ENCODE results near the gene SYNM. TPM values are rescaled to one million over a fixed set of nuclear protein-coding genes. Genes with fewer than 3 reads are reported as not detected.
"Not testable (repeated sequence)": the region's sequence is repeated elsewhere in the genome, so short reads cannot be mapped to it uniquely, and the experiment has no call there.

SYNM gene
- total and polyA plus RNA-seq, 2 donors (not counting 1 experiment from before 2014, with no cell fraction given), result 0.04 to 0.27 TPM

GRCh38 chr15:99110581-99111320 lies 5.9 kb downstream of the SYNM start:
- Mint-ChIP-seq H3K4me1 (peaks cover 5% of the 10 kb centered on the region), H3K9me3 (ENCODE audit: insufficient read depth) (no peaks in the 10 kb centered on the region), H3K27ac (no peak overlapping the region), H3K4me3 (no peak overlapping the region), H3K27me3 (peaks cover 29% of the 10 kb centered on the region)
- DNase-seq, result no peak
- no peak overlapping the region for H3K4me3 ChIP-seq (ENCODE audit: control extremely low read depth in 1 of 5, extremely low read depth in 1 of 5, insufficient read depth in 1 of 5, low read depth in 2 of 5, low read length in 4 of 5)
- ChIA-PET POLR2A (no interaction called here), CTCF (interaction anchor here (0.8 kb wide), 1 partner anchor 10 kb away, joined by 3 read pairs; no protein-coding TSS in a partner anchor)
- peaks cover 0 to 4% of the 10 kb centered on the region in 2 donors for H3K4me1 ChIP-seq (ENCODE audit: control insufficient read depth in 2 of 2, insufficient read depth in 2 of 2, low read length in 2 of 2)
- H3K27ac ChIP-seq (ENCODE audit: low read length in 2 of 2), result no peak overlapping the region
- intact Hi-C loops (cut with micrococcal nuclease), result no loop called here
- H3K4me2 ChIP-seq (replicated peaks; ENCODE audit: low read depth, low read length, poor library complexity, severe bottlenecking), result no peak overlapping the region
- no peak overlapping the region for H3K9ac ChIP-seq (ENCODE audit: low read length)
- H3K36me3 ChIP-seq (replicated peaks in 1 of 2; ENCODE audit: control extremely low read depth in 1 of 2, control insufficient read depth in 1 of 2, extremely low read depth in 1 of 2, insufficient read depth in 2 of 2, low read length in 1 of 2), result no peaks in the 10 kb centered on the region
- H3K79me2 ChIP-seq (ENCODE audit: control insufficient read depth, insufficient read depth, low read length), result no peaks in the 10 kb centered on the region
- TF ChIP-seq CTCF (IDR thresholded peaks at IDR 0.05), result no peak
- no peak for TF ChIP-seq EZH2 (IDR thresholded peaks at IDR 0.05; ENCODE audit: borderline replicate concordance, insufficient read depth, low read depth, low read length, poor library complexity, severe bottlenecking)
- H3K9me3 ChIP-seq (ENCODE audit: control extremely low read depth in 1 of 3, control insufficient read depth in 2 of 3, insufficient read depth in 1 of 3, low read length in 2 of 3), result no peaks in the 10 kb centered on the region
- H4K20me1 ChIP-seq (ENCODE audit: control insufficient read depth, insufficient read depth, low read length, poor library complexity, severe bottlenecking), result no peaks in the 10 kb centered on the region
- WGBS (ENCODE audit: insufficient coverage), result 92% methylated on average over 5 of the region's 8 CpGs
- H2AFZ ChIP-seq (ENCODE audit: insufficient read depth, low read depth, low read length, poor library complexity, severe bottlenecking), result no peak overlapping the region
- peaks cover 0 to 15% (median 0%) of the 10 kb centered on the region in 4 experiments for H3K27me3 ChIP-seq (replicated peaks in 1 of 4; ENCODE audit: control extremely low read depth in 1 of 4, control insufficient read depth in 3 of 4, insufficient read depth in 4 of 4, low read length in 3 of 4)
- no peak for ATAC-seq (ENCODE audit: low read depth)

DNA sequence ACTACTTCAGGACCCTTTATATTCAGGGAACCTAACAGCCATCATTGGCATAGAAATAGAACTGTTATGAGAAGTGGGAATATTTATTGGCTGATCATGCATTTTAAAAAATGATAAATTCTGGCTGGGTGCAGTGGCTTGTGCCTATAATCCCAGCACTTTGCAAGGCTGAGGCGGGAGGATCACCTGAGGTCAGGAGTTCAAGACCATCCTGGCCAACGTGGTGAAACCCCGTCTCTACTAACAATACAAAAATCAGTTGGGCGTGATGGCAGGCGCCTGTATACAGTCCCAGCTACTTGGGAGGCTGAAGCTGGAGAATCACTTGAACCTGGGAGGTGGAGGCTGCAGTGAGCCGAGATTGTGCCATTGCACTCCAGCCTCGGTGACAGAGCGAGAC lies 6.8 kb downstream of the SYNM start:
- CTCF ChIA-PET, result interaction anchor here (0.8 kb wide), 1 partner anchor 11 kb away, joined by 3 read pairs; no protein-coding TSS in a partner anchor
- ATAC-seq (ENCODE audit: low read depth); H3K4me3 Mint-ChIP-seq: not testable (repeated sequence)

More for the DNA sequence above, 6.8 kb downstream of the SYNM start:
- H3K9me3 ChIP-seq (ENCODE audit: control extremely low read depth in 1 of 3, control insufficient read depth in 2 of 3, insufficient read depth in 1 of 3, low read length in 2 of 3); POLR2A ChIA-PET; H3K27ac Mint-ChIP-seq; H3K4me2 ChIP-seq (replicated peaks; ENCODE audit: low read depth, low read length, poor library complexity, severe bottlenecking); H2AFZ ChIP-seq (ENCODE audit: insufficient read depth, low read depth, low read length, poor library complexity, severe bottlenecking); H3K9ac ChIP-seq (ENCODE audit: low read length); H3K27me3 ChIP-seq (replicated peaks in 1 of 4; ENCODE audit: control extremely low read depth in 1 of 4, control insufficient read depth in 3 of 4, insufficient read depth in 4 of 4, low read length in 3 of 4); H3K36me3 ChIP-seq (replicated peaks in 1 of 2; ENCODE audit: control extremely low read depth in 1 of 2, control insufficient read depth in 1 of 2, extremely low read depth in 1 of 2, insufficient read depth in 2 of 2, low read length in 1 of 2); H3K79me2 ChIP-seq (ENCODE audit: control insufficient read depth, insufficient read depth, low read length); H3K4me1 ChIP-seq (ENCODE audit: control insufficient read depth in 2 of 2, insufficient read depth in 2 of 2, low read length in 2 of 2); H3K27ac ChIP-seq (ENCODE audit: low read length in 2 of 2); H3K9me3 Mint-ChIP-seq (ENCODE audit: insufficient read depth); DNase-seq; H3K4me1 Mint-ChIP-seq; intact Hi-C loops (cut with micrococcal nuclease); H3K4me3 ChIP-seq (ENCODE audit: control extremely low read depth in 1 of 5, extremely low read depth in 1 of 5, insufficient read depth in 1 of 5, low read depth in 2 of 5, low read length in 4 of 5); H4K20me1 ChIP-seq (ENCODE audit: control insufficient read depth, insufficient read depth, low read length, poor library complexity, severe bottlenecking): not testable (repeated sequence)
- H3K27me3 Mint-ChIP-seq, result peaks cover 23% of the 10 kb centered on the region
- 96% methylated on average over 5 of the region's 8 CpGs for WGBS (ENCODE audit: insufficient coverage)
